Measurements from ENCODE around the gene FGFR4. TPM values are rescaled to one million over a fixed set of nuclear protein-coding genes. Genes with fewer than 3 reads are reported as not detected.

Gene FGFR4
- total RNA-seq, 4 donors from 2014 or later = 1.8 to 12.2 (median 5.4) TPM

DNA sequence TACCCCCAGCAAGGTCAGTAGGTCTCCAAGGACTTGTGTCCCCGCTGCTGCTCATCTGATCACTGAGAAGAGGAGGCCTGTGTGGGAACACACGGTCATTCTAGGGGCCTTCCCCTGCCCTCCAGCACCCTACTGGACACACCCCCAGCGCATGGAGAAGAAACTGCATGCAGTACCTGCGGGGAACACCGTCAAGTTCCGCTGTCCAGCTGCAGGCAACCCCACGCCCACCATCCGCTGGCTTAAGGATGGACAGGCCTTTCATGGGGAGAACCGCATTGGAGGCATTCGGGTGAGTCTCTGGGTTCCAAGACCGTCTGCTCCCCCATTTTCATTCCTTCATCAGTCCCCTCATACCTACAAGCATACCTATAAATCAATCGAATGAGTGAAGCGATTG is 4.1 kb downstream of the FGFR4 start:
- H3K9me3 ChIP-seq = no peaks in the 10 kb centered on the region
- TF ChIP-seq EP300 (IDR thresholded peaks at IDR 0.05) (no peak), POLR2AphosphoS5 (IDR thresholded peaks at IDR 0.05) (no peak), POLR2A (IDR thresholded peaks at IDR 0.05) (no peak)
- TF ChIP-seq, protein P1, sequence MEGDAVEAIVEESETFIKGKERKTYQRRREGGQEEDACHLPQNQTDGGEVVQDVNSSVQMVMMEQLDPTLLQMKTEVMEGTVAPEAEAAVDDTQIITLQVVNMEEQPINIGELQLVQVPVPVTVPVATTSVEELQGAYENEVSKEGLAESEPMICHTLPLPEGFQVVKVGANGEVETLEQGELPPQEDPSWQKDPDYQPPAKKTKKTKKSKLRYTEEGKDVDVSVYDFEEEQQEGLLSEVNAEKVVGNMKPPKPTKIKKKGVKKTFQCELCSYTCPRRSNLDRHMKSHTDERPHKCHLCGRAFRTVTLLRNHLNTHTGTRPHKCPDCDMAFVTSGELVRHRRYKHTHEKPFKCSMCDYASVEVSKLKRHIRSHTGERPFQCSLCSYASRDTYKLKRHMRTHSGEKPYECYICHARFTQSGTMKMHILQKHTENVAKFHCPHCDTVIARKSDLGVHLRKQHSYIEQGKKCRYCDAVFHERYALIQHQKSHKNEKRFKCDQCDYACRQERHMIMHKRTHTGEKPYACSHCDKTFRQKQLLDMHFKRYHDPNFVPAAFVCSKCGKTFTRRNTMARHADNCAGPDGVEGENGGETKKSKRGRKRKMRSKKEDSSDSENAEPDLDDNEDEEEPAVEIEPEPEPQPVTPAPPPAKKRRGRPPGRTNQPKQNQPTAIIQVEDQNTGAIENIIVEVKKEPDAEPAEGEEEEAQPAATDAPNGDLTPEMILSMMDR (IDR thresholded peaks at IDR 0.05) = no peak
- no peak overlapping the region for H3K27ac ChIP-seq
- no peaks in the 10 kb centered on the region for H3K36me3 ChIP-seq
- H3K4me3 ChIP-seq = no peak overlapping the region
- WGBS = 94% methylated on average over 13 of the region's 13 CpGs
- DNase-seq (ENCODE audit: low spot score in 2 of 2) = no peak
- peaks cover 4% of the 10 kb centered on the region for H3K27me3 ChIP-seq
- peaks cover 20% of the 10 kb centered on the region for H3K4me1 ChIP-seq

DNA sequence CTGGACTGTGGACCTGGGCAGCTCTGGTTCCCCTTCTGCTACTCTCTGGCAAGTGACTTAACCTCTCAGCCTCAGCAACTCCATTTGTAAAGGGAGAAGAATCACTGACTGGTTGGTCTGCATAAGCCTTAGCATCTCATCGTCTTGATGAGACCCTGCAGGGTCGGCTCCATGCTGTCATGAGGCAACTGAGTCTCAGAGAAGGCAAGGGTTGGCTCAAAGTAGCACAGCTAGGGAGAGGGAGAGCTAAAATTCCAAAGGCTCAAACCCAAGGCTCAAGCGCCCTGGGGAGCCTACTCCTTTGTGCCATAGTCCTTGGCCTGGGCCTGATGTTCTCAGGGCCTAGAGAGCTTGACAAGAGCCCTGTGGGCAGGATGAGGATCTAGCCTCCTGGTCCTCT is 4.5 kb downstream of the FGFR4 start:
- Histone ChIP-seq H3K4me3 (no peak overlapping the region), H3K27ac (no peak overlapping the region), H3K27me3 (peaks cover 4% of the 10 kb centered on the region), H3K36me3 (no peaks in the 10 kb centered on the region), H3K4me1 (peaks cover 17% of the 10 kb centered on the region), H3K9me3 (no peaks in the 10 kb centered on the region)
- WGBS = no CpG with 5 or more reads among the region's 3 CpGs
- TF ChIP-seq EP300 (IDR thresholded peaks at IDR 0.05) (no peak), POLR2A (IDR thresholded peaks at IDR 0.05) (no peak), POLR2AphosphoS5 (IDR thresholded peaks at IDR 0.05) (no peak)
- TF ChIP-seq, protein P1 (IDR thresholded peaks at IDR 0.05) = no peak
- DNase-seq (ENCODE audit: low spot score in 2 of 2) = no peak

DNA sequence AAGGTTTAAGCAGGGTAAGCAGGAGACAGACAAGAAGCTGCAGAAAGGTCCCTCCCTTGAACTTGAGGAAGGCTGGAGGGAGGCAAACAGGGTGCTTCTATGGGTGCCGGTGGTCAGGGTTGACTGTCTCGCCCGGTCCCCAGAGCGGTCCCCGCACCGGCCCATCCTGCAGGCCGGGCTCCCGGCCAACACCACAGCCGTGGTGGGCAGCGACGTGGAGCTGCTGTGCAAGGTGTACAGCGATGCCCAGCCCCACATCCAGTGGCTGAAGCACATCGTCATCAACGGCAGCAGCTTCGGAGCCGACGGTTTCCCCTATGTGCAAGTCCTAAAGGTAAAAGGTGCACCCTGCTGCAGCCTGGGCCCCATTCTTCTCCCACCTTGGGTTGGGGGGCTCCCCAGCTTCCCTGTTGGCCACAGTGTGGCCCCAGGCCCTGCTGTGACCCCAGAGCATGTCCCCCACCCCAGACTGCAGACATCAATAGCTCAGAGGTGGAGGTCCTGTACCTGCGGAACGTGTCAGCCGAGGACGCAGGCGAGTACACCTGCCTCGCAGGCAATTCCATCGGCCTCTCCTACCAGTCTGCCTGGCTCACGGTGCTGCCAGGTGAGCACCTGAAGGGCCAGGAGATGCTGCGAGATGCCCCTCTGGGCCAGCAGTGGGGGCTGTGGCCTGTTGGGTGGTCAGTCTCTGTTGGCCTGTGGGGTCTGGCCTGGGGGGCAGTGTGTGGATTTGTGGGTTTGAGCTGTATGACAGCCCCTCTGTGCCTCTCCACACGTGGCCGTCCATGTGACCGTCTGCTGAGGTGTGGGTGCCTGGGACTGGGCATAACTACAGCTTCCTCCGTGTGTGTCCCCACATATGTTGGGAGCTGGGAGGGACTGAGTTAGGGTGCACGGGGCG is 5.7 kb downstream of the FGFR4 start:
- WGBS = 73% methylated on average over 10 of the region's 32 CpGs
- H3K4me3 ChIP-seq = no peak overlapping the region
- H3K36me3 ChIP-seq = no peaks in the 10 kb centered on the region
- DNase-seq (ENCODE audit: low spot score in 2 of 2) = no peak
- H3K27ac ChIP-seq = no peak overlapping the region
- no peaks in the 10 kb centered on the region for H3K27me3 ChIP-seq
- TF ChIP-seq, protein P1 (IDR thresholded peaks at IDR 0.05) = no peak
- no peak for TF ChIP-seq EP300 (IDR thresholded peaks at IDR 0.05)
- TF ChIP-seq POLR2A (IDR thresholded peaks at IDR 0.05) = no peak
- no peak for TF ChIP-seq POLR2AphosphoS5 (IDR thresholded peaks at IDR 0.05)
- H3K4me1 ChIP-seq = peaks cover 8% of the 10 kb centered on the region
- no peaks in the 10 kb centered on the region for H3K9me3 ChIP-seq

DNA sequence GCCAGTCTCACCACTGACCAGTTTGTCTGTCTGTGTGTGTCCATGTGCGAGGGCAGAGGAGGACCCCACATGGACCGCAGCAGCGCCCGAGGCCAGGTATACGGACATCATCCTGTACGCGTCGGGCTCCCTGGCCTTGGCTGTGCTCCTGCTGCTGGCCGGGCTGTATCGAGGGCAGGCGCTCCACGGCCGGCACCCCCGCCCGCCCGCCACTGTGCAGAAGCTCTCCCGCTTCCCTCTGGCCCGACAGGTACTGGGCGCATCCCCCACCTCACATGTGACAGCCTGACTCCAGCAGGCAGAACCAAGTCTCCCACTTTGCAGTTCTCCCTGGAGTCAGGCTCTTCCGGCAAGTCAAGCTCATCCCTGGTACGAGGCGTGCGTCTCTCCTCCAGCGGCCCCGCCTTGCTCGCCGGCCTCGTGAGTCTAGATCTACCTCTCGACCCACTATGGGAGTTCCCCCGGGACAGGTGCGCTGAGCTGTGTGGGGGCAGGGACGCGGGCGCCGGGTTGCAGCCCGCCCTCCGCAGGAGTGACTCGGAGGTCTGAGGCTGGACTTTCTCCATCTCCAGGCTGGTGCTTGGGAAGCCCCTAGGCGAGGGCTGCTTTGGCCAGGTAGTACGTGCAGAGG is 6.5 kb downstream of the FGFR4 start:
- DNase-seq (ENCODE audit: low spot score in 2 of 2) = no peak
- no peak overlapping the region for H3K27ac ChIP-seq
- TF ChIP-seq POLR2AphosphoS5 (IDR thresholded peaks at IDR 0.05) = no peak
- TF ChIP-seq POLR2A (IDR thresholded peaks at IDR 0.05) = no peak
- no peak for TF ChIP-seq EP300 (IDR thresholded peaks at IDR 0.05)
- TF ChIP-seq, protein P1 (IDR thresholded peaks at IDR 0.05) = no peak
- H3K4me3 ChIP-seq = no peak overlapping the region
- no peaks in the 10 kb centered on the region for H3K9me3 ChIP-seq
- no peaks in the 10 kb centered on the region for H3K36me3 ChIP-seq
- H3K27me3 ChIP-seq = no peaks in the 10 kb centered on the region
- peaks cover 5% of the 10 kb centered on the region for H3K4me1 ChIP-seq
- WGBS = 91% methylated on average over 22 of the region's 40 CpGs

DNA sequence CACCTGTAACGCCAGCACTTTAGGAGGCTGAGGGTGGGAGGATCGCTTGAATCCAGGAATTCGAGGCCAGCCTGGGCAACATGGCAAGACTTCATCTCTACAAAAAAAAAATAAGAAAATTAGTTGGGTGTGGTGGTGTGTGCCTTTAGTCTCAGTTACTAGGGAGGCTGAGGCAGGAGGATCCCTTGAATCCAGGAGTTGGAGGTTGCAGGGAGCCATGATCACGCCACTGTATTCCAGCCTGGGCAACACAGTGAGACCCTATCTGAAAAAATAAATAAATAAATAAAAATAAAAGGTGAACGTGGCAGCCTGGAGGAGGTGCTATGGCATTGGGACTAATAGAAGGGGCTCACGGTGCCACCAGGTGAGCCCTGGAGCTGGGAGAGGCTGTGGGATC is 7.1 kb downstream of the FGFR4 start:
- DNase-seq (ENCODE audit: low spot score in 2 of 2) = no peak
- WGBS = 98% methylated on average over 6 of the region's 6 CpGs
- Histone ChIP-seq H3K4me3 (no peak overlapping the region), H3K9me3 (no peaks in the 10 kb centered on the region), H3K27ac (no peak overlapping the region), H3K36me3 (no peaks in the 10 kb centered on the region), H3K27me3 (no peaks in the 10 kb centered on the region), H3K4me1 (peaks cover 5% of the 10 kb centered on the region)
- TF ChIP-seq EP300 (IDR thresholded peaks at IDR 0.05) (no peak), POLR2A (IDR thresholded peaks at IDR 0.05) (no peak), POLR2AphosphoS5 (IDR thresholded peaks at IDR 0.05) (no peak)
- TF ChIP-seq, protein P1 (IDR thresholded peaks at IDR 0.05) = no peak

Data from suprapubic skin (tissue), 4 donors.